ENCODE results near the gene ATXN1. TPM values are rescaled to one million over a fixed set of nuclear protein-coding genes. Genes with fewer than 3 reads are reported as not detected.

ATXN1 gene
- total and polyA plus RNA-seq, 2 of the 13 experiments (the other 11 are each of a cell fraction or from before 2014, with no cell fraction given), result 20.7 to 39.5 TPM

GRCh38 chr6:16539086-16539931 is 222.0 kb downstream of the ATXN1 start (continued):
- TF ChIP-seq AHDC1 (CRISPR knock-in tag; IDR thresholded peaks at IDR 0.05; ENCODE audit: borderline replicate concordance) (peak; percentile 97), SP2 (CRISPR knock-in tag; IDR thresholded peaks at IDR 0.05) (no peak), NR2F2 (IDR thresholded peaks at IDR 0.05; ENCODE audit: borderline replicate concordance, low read depth) (peak; percentile 69; the same call in 1 of the 2 replicates), CBX5 (CRISPR knock-in tag; IDR thresholded peaks at IDR 0.05; ENCODE audit: borderline replicate concordance) (peak; percentile 68; the same call in 1 of the 2 replicates), ARNT2 (CRISPR knock-in tag; IDR thresholded peaks at IDR 0.05; ENCODE audit: low read depth) (no peak), ZNF574 (CRISPR knock-in tag; IDR thresholded peaks at IDR 0.05) (peak; percentile 34; the same call in 1 of the 2 replicates), JARID2 (CRISPR knock-in tag; IDR thresholded peaks at IDR 0.05; ENCODE audit: insufficient replicate concordance) (no peak), ZNF609 (CRISPR knock-in tag; IDR thresholded peaks at IDR 0.05; ENCODE audit: borderline replicate concordance) (peak; percentile 48; the same call in 1 of the 2 replicates), SMYD3 (CRISPR knock-in tag; IDR thresholded peaks at IDR 0.05) (no peak), SMARCE1 (IDR thresholded peaks at IDR 0.05; ENCODE audit: borderline replicate concordance) (no peak), CREM (IDR thresholded peaks at IDR 0.05) (peak; percentile 64), CREM (CRISPR knock-in tag; IDR thresholded peaks at IDR 0.05) (no peak), MYPOP (CRISPR knock-in tag; IDR thresholded peaks at IDR 0.05) (peak; percentile 56; the same call in 1 of the 2 replicates), NKX3-1 (CRISPR knock-in tag; IDR thresholded peaks at IDR 0.05) (no peak)
